ENCODE data around the gene IPPK.

- no peak for TF ChIP-seq CTCF (conservative IDR thresholded peaks at IDR 0.05; ENCODE audit: low read depth, low read length)
- TF ChIP-seq, protein P1, sequence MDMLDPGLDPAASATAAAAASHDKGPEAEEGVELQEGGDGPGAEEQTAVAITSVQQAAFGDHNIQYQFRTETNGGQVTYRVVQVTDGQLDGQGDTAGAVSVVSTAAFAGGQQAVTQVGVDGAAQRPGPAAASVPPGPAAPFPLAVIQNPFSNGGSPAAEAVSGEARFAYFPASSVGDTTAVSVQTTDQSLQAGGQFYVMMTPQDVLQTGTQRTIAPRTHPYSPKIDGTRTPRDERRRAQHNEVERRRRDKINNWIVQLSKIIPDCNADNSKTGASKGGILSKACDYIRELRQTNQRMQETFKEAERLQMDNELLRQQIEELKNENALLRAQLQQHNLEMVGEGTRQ (IDR thresholded peaks at IDR 0.05; ENCODE audit: low read depth, low read length) = no peak
- TF ChIP-seq POLR2A (IDR thresholded peaks at IDR 0.05; ENCODE audit: low read depth, low read length) = no peak
- TF ChIP-seq RCOR1 (IDR thresholded peaks at IDR 0.05; ENCODE audit: insufficient replicate concordance, low read length) = no peak
- no peak for TF ChIP-seq MAFK (IDR thresholded peaks at IDR 0.05; ENCODE audit: low read depth, low read length)
- no peak for TF ChIP-seq SMC3 (IDR thresholded peaks at IDR 0.05; ENCODE audit: low read depth, low read length)
- TF ChIP-seq CEBPB (IDR thresholded peaks at IDR 0.05; ENCODE audit: low read depth, low read length) = no peak
- TF ChIP-seq CHD1 (IDR thresholded peaks at IDR 0.05; ENCODE audit: low read depth, low read length) = no peak
- TF ChIP-seq FOS (IDR thresholded peaks at IDR 0.05; ENCODE audit: low read depth, low read length) = no peak
- TF ChIP-seq, protein P2, sequence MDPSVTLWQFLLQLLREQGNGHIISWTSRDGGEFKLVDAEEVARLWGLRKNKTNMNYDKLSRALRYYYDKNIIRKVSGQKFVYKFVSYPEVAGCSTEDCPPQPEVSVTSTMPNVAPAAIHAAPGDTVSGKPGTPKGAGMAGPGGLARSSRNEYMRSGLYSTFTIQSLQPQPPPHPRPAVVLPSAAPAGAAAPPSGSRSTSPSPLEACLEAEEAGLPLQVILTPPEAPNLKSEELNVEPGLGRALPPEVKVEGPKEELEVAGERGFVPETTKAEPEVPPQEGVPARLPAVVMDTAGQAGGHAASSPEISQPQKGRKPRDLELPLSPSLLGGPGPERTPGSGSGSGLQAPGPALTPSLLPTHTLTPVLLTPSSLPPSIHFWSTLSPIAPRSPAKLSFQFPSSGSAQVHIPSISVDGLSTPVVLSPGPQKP (IDR thresholded peaks at IDR 0.05; ENCODE audit: borderline replicate concordance, low read depth, low read length) = no peak
- no peak for TF ChIP-seq BHLHE40 (IDR thresholded peaks at IDR 0.05; ENCODE audit: low read depth, low read length)
- TF ChIP-seq RAD21 (IDR thresholded peaks at IDR 0.05; ENCODE audit: low read length) = no peak
- TF ChIP-seq RFX5 (IDR thresholded peaks at IDR 0.05; ENCODE audit: low read depth, low read length) = no peak
- TF ChIP-seq NFE2L2 (IDR thresholded peaks at IDR 0.05; ENCODE audit: low read depth, low read length) = no peak
These were observed 69.9 kb downstream of the IPPK start for GRCh38 chr9:92599938-92600461.
